GM18907 (cell line): ENCODE data around the gene EML5.

ENCODE experiments used
- ATAC-seq: cut with Tn5 transposase; IDR thresholded peaks from one replicate; pipeline ENCODE4 v1.9.1; 2021; ENCODE audit warnings: mild to moderate bottlenecking, moderate library complexity; ENCODE audit not compliant: unreplicated experiment

The EML5 gene

DNA sequence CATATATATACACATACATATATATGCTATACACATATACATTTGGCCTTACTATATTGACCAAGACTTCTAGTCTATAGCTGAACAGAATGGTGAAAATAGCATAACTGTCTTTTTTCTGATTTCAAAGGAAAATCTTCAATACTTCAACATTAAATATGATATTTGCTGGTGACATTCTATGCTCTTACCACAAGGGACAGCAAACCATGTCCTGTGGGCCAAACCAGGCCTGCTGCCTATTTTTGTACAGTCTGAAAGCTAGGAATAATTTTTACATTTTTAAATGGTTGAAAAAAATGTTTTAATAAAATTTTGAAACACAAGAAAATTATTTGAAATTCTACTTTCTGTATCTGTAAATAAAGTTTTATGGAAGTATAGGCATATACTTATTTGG is 63.6 kb downstream of the EML5 start:
- no peak for ATAC-seq

DNA sequence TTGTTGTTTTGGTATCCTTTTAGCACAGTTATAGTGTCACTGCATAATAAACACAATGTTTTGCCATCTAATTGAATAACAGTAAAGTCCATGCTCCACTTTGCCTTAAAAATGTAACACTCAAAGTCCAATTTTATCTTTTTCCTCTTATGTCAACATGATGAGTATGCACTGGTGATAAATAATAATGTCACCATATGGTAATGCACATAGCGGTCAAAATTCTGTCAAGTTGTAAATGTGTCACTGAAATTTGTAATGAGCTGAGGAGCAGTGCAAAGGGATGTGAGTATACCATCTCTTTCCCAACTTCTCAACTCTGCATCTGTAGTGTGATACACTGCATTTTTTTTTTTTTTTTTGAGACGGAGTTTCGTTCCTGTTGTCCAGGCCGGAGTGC is 65.7 kb downstream of the EML5 start:
- ATAC-seq = no peak

DNA sequence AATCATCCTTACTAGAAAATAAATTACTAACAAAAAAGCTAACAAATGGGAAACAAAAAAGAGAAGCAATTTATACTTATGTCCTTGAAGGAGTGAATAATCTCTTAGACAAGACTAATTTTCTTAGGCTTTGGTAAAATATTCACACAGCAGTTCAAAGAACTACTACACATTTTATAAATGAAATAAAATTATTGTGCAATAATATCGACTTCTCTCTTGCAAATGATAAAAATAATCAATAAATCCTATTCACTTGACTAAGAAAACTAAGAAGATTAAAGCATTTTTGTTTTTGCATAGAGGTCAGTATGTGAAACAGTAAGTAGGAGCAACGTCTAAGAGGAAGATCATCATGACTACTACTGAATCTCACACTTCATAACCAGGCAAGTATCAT is 82.0 kb downstream of the EML5 start:
- no peak for ATAC-seq

GRCh38 chr14:88707088-88707487 is 85.7 kb downstream of the EML5 start:
- no peak for ATAC-seq

GRCh38 chr14:88706425-88706824 is 86.3 kb downstream of the EML5 start:
- no peak for ATAC-seq

DNA sequence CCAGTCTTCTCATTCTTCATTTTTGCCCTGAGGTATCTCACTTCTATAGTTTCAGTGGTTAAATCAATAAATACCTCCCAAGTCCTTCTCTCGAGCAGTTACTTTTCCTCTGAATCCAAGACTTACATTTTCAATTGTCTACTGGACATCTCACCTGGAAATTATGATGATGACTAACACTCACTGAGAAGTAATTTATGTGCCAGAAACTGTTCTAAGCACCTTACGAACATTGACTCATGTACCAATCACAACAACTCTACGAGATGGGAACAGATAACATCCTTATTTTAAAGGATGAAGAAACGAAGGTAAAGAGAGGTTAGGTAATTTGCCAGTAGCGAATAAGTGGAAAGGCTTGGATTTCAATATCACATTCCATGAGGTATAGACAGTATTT is 94.1 kb downstream of the EML5 start:
- no peak for ATAC-seq

DNA sequence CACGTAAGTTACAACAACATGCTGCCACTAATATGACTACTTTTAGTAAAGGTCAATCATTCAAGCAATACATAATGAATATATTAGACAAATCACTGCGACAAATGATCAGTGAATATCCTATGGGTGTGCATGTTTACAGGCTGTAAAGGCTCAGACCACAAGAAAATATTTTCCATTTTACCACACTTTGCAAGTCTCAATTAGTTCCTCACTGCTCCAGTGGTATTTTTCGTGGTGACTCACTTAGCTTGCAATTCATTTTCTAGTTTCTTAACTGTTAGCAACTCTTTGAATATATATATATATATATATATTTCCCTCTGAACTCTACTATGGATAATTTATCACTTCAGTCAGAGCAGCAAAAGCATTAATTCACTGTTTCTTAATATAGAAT is 96.9 kb downstream of the EML5 start:
- ATAC-seq = no peak

GRCh38 chr14:88688386-88688785 is 104.4 kb downstream of the EML5 start:
- ATAC-seq = no peak

- ATAC-seq = no peak
Measured at GRCh38 chr14:88683119-88683518, 109.6 kb downstream of the EML5 start.

GRCh38 chr14:88682495-88683114 is 110.1 kb downstream of the EML5 start:
- no peak for ATAC-seq

GRCh38 chr14:88681755-88682494 is 110.8 kb downstream of the EML5 start:
- ATAC-seq = no peak

DNA sequence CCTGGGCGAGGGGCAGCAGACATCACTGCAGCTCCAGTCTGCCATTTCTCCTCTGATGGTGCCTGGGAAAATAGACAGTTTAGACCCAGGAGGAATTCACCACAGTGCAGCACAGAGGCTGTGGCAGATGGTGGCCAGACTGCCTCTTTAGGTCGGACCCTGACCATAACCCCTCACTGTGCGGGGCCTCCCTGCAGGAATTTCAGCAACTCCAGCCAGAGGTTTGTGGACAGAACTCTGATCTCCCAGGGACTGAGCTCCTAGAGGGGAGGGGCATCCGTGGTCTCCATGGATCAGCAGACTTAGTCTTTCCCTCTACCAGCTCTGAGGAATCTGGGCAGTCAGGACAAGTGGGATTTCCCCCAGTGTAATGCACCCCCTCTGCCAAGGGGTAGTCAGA is 123.4 kb downstream of the EML5 start:
- no peak for ATAC-seq

- ATAC-seq = peak; percentile 48
Measured at GRCh38 chr14:88668448-88669116, 124.2 kb downstream of the EML5 start.

- peak; percentile 90 for ATAC-seq
Measured at GRCh38 chr14:88667555-88668273, 125.0 kb downstream of the EML5 start.

DNA sequence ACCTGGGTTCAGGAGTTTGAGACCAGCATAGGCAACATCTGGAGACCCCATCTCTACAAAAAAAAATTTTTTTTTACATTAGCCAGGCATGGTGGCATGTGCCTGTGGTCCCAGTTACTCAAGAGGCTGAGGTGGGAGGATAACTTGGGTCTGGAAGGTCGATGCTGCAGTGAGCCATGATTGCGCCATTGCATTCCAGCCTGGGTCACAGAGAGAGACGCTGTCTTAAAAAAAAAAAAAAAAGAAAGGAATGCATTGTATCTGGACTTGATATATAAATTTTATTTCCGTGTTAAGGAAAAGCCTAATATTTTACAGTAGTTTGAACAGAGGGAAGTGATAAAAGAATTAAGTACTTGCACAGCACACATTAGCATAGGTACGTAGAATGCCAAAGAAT is 132.7 kb downstream of the EML5 start:
- ATAC-seq = no peak

- no peak for ATAC-seq
Measured at GRCh38 chr14:88639221-88639620, 153.5 kb downstream of the EML5 start.

- ATAC-seq = no peak
Measured at GRCh38 chr14:88632512-88632911, 160.2 kb downstream of the EML5 start.

DNA sequence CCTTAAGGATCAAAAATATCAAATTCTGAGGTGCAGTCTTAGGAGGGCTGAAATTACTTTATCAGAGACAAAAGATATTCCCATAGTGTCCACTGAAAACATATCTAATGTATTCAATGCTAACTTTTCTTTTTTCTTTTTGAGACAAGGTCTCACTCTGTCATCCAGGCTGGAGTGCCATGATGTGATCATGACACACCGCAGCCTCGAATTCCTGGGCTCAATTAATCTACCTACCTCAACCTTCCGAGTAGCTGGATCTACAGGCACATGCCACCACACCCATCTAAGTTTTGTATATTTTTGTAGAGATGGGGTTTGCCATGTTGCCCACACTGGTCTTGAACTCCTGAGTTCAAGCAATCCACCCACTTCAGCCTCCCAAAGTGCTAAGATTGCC is 161.7 kb downstream of the EML5 start:
- no peak for ATAC-seq

- no peak for ATAC-seq
Measured at GRCh38 chr14:88630565-88630964, 162.2 kb downstream of the EML5 start.

GRCh38 chr14:88628462-88628861 is 164.3 kb downstream of the EML5 start:
- ATAC-seq = no peak

- ATAC-seq = no peak
Measured at GRCh38 chr14:88628033-88628432, 164.7 kb downstream of the EML5 start.

DNA sequence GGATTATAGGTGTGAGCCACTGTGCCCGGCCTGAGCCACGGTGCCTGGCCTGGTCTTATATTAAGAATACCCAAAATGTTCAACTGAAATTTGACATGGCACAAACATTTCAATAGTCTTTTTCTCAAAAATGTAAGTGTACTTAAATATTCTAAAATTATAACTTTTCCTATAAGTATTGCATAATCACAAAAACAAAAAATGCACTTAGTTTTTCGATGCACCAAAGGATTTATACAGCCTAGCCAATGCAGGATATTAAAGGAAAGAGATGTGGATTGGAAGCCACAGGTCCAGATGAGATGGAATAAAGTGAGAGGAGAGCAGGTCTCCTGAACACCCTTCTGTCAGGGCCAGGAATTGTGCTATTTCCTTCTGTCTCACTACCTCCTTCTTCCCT is 167.1 kb downstream of the EML5 start:
- no peak for ATAC-seq
